ENCODE results near the gene STAT3.
A peak's percentile ranks its signal among the peaks of the same experiment; 100 is the strongest.

DNA sequence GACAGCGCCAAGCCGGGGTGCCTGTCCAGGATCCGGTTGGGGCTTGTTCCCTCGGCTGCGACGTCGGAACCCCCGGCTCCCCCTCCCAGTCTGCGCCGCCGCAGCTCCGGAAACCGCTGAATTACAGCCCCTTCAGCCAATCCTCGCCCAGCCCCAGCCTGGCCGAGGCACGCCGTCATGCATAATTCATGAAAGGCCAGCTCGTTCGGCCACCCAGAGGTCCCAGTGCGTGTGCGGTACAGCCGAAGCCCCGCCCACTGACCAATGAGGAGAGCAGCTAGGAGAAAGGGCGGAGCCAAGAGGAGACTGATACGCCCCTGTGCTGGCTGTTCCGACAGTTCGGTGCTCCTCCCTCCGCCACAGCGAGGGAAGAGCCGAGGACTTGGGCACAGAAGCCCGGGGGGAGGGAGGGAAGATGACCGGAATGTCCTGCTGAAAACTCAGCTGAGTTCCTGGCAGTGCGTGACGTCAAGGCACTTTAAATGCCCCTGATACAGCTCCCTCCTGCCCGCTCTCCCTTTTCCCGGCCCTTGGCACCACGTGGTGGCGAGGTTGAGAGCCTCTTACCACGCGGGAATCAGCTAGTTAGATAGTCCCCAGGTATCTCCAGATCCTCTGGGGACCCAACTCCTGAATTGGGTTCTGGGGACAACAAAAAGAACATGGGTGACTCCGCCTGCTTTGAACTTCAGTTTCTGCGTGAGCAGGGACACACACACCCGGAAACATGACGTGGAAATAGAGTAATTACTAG is at the start of gene STAT3:
- TF ChIP-seq ELF4 (IDR thresholded peaks at IDR 0.05): no peak
- TF ChIP-seq ARNT (IDR thresholded peaks at IDR 0.05): 0 out of 2 replicates have a peak, but pooled peaks have one; percentile 52
- no peak for TF ChIP-seq LEF1 (IDR thresholded peaks at IDR 0.05; ENCODE audit: borderline replicate concordance)
- no peak for TF ChIP-seq BHLHE40 (IDR thresholded peaks at IDR 0.05; ENCODE audit: borderline replicate concordance)
- peak; percentile 49; the same call in 1 of the 2 replicates for TF ChIP-seq TARDBP (IDR thresholded peaks at IDR 0.05)
- no peak for TF ChIP-seq HDGF (IDR thresholded peaks at IDR 0.05; ENCODE audit: borderline replicate concordance)

Measured in HEK293T (cell line).